ENCODE data around the gene LRRC73.

The LRRC73 gene

GRCh38 chr6:43481075-43481474 is 29.1 kb downstream of the LRRC73 start:
- TF ChIP-seq CTCF (IDR thresholded peaks at IDR 0.05; ENCODE audit: low read depth, low read length, missing control alignments) = no peak
- H3K4me3 ChIP-seq (replicated peaks; ENCODE audit: low read depth, low read length) = no peak overlapping the region
- DNase-seq (ENCODE audit: extremely low read depth, low read depth) = no peak

- no peak for TF ChIP-seq CTCF (IDR thresholded peaks at IDR 0.05; ENCODE audit: low read depth, low read length, missing control alignments)
- no peak for DNase-seq (ENCODE audit: extremely low read depth, low read depth)
- H3K4me3 ChIP-seq (replicated peaks; ENCODE audit: low read depth, low read length) = peak overlapping the region; percentile 68
Measured at GRCh38 chr6:43478008-43478372, 32.2 kb downstream of the LRRC73 start.

DNA sequence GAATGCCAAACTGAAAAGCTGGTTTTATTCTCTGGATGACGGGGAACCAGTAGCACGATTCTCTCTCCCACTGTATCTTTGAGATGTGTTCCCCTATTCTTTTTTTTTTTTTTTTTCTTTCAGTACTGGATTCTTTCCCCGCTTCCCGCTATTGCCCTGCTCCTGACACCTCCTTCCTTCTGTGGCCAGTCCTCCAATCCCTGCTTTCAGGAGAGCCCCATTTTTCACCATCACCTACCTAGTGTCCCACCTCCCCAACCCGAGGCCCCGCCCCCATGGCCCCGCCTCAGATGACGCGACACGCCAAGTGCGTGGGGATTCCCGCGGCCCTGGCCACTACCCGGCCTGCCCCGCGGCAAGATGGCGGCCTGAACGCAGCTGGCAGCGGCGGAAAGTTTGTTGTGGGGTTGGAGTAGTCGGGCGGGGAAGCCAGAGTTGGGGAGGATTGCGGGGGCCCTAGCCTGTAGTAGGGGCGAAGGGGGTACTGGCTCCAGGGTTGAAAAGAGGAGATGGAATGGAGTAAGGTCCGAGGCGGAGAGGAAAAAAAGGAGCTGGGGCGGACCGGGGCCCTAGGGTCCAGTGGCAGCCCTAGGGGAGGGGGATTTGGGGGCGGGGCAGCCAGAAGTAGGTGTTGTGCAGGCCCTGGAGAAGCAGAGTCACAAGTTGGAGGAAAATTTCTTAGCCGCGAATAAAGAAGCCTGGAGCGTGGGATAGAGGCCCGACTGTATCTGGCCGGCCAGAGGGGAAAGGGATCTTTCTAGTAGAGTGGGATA is 32.7 kb downstream of the LRRC73 start, which contains the start of gene TJAP1:
Gene TJAP1, plus strand, starts transcription at position 336 of the 773 bp plus-strand sequence. CDS start 21,432 bp downstream, outside the sequence.
- DNase-seq (ENCODE audit: extremely low read depth, low read depth) = no peak
- TF ChIP-seq CTCF (IDR thresholded peaks at IDR 0.05; ENCODE audit: low read depth, low read length, missing control alignments) = no peak
- peak within 1 kb of the TSS; percentile 68 for H3K4me3 ChIP-seq (replicated peaks; ENCODE audit: low read depth, low read length)

- H3K4me3 ChIP-seq (replicated peaks; ENCODE audit: low read depth, low read length) = peak overlapping the region; percentile 68
- TF ChIP-seq CTCF (IDR thresholded peaks at IDR 0.05; ENCODE audit: low read depth, low read length, missing control alignments) = no peak
Measured at GRCh38 chr6:43476746-43477145, 33.4 kb downstream of the LRRC73 start.

GRCh38 chr6:43475516-43475915 is 34.6 kb downstream of the LRRC73 start:
- DNase-seq (ENCODE audit: extremely low read depth, low read depth) = no peak
- H3K4me3 ChIP-seq (replicated peaks; ENCODE audit: low read depth, low read length) = no peak overlapping the region
- no peak for TF ChIP-seq CTCF (IDR thresholded peaks at IDR 0.05; ENCODE audit: low read depth, low read length, missing control alignments)

More at GRCh38 chr6:43476746-43477145, 33.4 kb downstream of the LRRC73 start:
- no peak for DNase-seq (ENCODE audit: extremely low read depth, low read depth)

- TF ChIP-seq CTCF (IDR thresholded peaks at IDR 0.05; ENCODE audit: low read depth, low read length, missing control alignments) = no peak
- no peak overlapping the region for H3K4me3 ChIP-seq (replicated peaks; ENCODE audit: low read depth, low read length)
- DNase-seq (ENCODE audit: extremely low read depth, low read depth) = no peak
Measured at GRCh38 chr6:43472515-43472914, 37.6 kb downstream of the LRRC73 start.
